Chondrocyte (in vitro differentiated cells): Measurements from ENCODE around the gene SMARCB1. TPM values are rescaled to one million over a fixed set of nuclear protein-coding genes. Genes with fewer than 3 reads are reported as not detected.

Experiments used
- DNase-seq: peaks from one replicate; pipeline ENCODE4 v3.0.0; 2021; ENCODE audit warnings: mixed read lengths, low spot score
- H3K27ac Mint-ChIP-seq: one replicate; pipeline ENCODE4 v1.8.0; 2021; ENCODE audit warnings: mild to moderate bottlenecking, moderate library complexity, mixed read lengths; ENCODE audit not compliant: unreplicated experiment
- H3K27me3 Mint-ChIP-seq: 2 replicates; pipeline ENCODE4 v1.8.0; 2021; ENCODE audit warnings: low read depth, mixed read lengths
- H3K36me3 Mint-ChIP-seq: 2 replicates; pipeline ENCODE4 v1.8.0; 2021; ENCODE audit warnings: low read depth, mixed read lengths
- H3K4me1 Mint-ChIP-seq: 2 replicates; pipeline ENCODE4 v1.8.0; 2021; ENCODE audit warnings: low read depth, mild to moderate bottlenecking, mixed read lengths
- H3K4me3 Mint-ChIP-seq: one replicate; pipeline ENCODE4 v1.8.0; 2021; ENCODE audit warnings: mild to moderate bottlenecking, moderate library complexity, mixed read lengths; ENCODE audit not compliant: unreplicated experiment
- H3K9me3 Mint-ChIP-seq: 2 replicates; pipeline ENCODE4 v1.8.0; 2021; ENCODE audit warnings: low read depth, mixed read lengths
- CTCF ChIP-seq: fragments of 200-600 bp; sonication (generic); IDR thresholded peaks from 2 replicates; pipeline ENCODE4 v1.5.0; 2021; ENCODE audit warnings: antibody characterized with exemption, mild to moderate bottlenecking, moderate library complexity
- total RNA-seq: library from RNA; stranded (reverse); gene quantifications from 3 replicates; pipeline ENCODE4 v1.2.1, GENCODE V29; 2021

Gene SMARCB1
- total RNA-seq, 1 donor from 2014 or later, result 102 TPM

- peaks cover 17% of the 10 kb centered on the region for H3K4me1 Mint-ChIP-seq
- no peak for TF ChIP-seq CTCF
- H3K36me3 Mint-ChIP-seq, result peaks cover 2% of the 10 kb centered on the region
- H3K27ac Mint-ChIP-seq, result no peak overlapping the region
- no peak overlapping the region for H3K4me3 Mint-ChIP-seq
- no peaks in the 10 kb centered on the region for H3K27me3 Mint-ChIP-seq
- H3K9me3 Mint-ChIP-seq, result no peaks in the 10 kb centered on the region
- no peak for DNase-seq
Measured at GRCh38 chr22:23760056-23760455, 26.7 kb upstream of the SMARCB1 start.

- peaks cover 27% of the 10 kb centered on the region for H3K4me1 Mint-ChIP-seq
- DNase-seq, result no peak
- no peaks in the 10 kb centered on the region for H3K9me3 Mint-ChIP-seq
- H3K27ac Mint-ChIP-seq, result peak within 1 kb of the TSS; percentile 49
- no peaks in the 10 kb centered on the region for H3K27me3 Mint-ChIP-seq
- H3K36me3 Mint-ChIP-seq, result peaks cover 2% of the 10 kb centered on the region
- no peak for TF ChIP-seq CTCF
- no peak within 1 kb of the TSS for H3K4me3 Mint-ChIP-seq
Measured at GRCh38 chr22:23762842-23763578, 23.8 kb upstream of the SMARCB1 start, which contains the start of gene C22orf15. Gene C22orf15 (plus strand): TSS chr22:23762990. CDS start chr22:23763307, 317 bp downstream.

DNA sequence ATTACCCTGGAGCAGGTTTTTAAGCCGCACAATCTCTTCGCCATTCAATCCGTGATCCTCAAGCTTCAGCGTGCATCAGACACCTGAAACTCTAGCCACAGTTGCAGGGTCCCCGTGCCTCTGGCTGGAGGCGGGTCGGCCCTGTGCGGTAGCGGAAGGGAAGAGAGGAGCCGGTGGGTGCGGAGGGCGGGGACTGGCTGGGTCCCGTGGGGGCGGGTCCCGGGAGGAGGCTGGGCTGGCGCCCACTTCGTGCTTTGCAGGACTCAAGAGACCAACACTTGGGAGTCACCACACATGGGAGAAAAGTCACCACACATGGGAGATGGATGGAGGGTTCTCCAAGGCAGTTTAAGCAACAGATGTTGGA, 23.2 kb upstream of the SMARCB1 start:
- H3K27ac Mint-ChIP-seq, result peak overlapping the region; percentile 49
- TF ChIP-seq CTCF, result no peak
- peaks cover 27% of the 10 kb centered on the region for H3K4me1 Mint-ChIP-seq
- DNase-seq, result no peak
- no peaks in the 10 kb centered on the region for H3K9me3 Mint-ChIP-seq
- H3K36me3 Mint-ChIP-seq, result peaks cover 2% of the 10 kb centered on the region
- no peaks in the 10 kb centered on the region for H3K27me3 Mint-ChIP-seq
- H3K4me3 Mint-ChIP-seq, result no peak overlapping the region

DNA sequence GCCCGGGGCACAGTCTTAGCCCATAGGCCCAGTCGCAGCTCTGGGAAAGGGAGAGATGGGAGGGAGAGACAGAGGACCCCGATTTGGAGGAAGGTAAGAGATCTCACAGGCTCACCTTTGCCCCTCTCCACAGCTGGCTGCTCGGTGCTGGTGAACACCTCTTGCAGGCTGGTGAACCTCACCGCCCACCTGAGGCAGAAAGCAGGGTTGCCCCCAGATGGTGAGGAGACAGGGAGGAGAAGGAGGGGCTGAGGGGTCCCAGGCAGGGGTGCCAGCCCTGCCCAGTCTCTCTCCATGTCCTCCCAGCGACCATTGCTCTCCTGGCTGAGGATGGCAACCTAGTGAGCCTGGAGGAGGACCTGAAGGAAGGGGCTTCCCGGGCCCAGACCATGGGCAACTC, 22.8 kb upstream of the SMARCB1 start:
- Mint-ChIP-seq H3K4me1 (peaks cover 28% of the 10 kb centered on the region), H3K9me3 (no peaks in the 10 kb centered on the region), H3K36me3 (peaks cover 2% of the 10 kb centered on the region), H3K4me3 (no peak overlapping the region), H3K27ac (peak overlapping the region; percentile 49), H3K27me3 (no peaks in the 10 kb centered on the region)
- no peak for DNase-seq
- no peak for TF ChIP-seq CTCF

DNA sequence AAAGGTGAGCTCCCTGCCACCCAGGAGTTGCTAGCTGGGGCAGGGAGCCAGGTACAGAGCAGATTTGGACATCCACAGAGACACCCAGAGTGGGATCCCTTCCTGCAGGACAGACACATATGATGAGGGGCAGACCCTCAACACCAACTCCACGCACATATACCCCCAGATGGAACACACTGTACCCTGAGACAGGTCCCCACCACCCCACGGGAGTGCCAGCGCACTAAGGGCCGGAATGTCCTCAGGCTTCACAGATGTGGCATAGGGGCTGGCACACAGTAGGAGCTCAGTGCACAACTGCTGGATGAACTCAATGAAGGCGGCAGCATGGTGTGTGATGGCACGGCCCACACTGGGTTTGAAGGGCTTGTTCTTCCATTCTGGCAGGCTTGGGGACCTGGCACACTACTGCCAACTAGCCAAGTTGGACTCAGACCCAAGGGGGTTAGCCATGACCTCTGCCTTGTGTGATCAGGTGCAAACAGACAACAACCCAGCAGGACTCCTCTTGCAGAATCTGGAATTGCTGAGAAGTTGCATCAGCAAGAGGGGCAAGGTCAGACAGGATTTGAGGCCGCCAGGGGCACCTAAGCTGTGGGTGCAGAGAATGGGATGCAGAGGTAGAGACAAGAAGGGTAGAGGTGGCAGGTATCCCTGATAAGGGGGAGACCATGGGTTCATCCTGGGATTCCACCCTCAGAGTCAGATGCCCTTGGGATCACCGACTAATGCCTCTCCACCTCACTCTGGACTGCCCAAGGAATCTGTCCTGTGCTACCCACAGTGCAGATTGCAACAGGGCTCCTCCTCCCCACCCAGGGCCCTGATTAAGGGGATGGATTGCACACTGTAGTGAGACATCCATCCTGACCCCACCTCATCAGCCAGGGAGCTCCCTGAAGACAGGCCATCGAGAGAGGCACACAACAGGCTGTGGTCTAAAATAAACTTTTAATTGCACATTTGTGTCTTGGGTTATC, 21.6 kb upstream of the SMARCB1 start:
- peaks cover 2% of the 10 kb centered on the region for H3K36me3 Mint-ChIP-seq
- DNase-seq, result no peak
- no peaks in the 10 kb centered on the region for H3K9me3 Mint-ChIP-seq
- H3K4me1 Mint-ChIP-seq, result peaks cover 36% of the 10 kb centered on the region
- H3K27ac Mint-ChIP-seq, result peak overlapping the region; percentile 76
- no peak for TF ChIP-seq CTCF
- H3K27me3 Mint-ChIP-seq, result no peaks in the 10 kb centered on the region
- no peak overlapping the region for H3K4me3 Mint-ChIP-seq
